ENCODE measurements around the gene SSB. TPM values are rescaled to one million over a fixed set of nuclear protein-coding genes. Genes with fewer than 3 reads are reported as not detected.
A peak's percentile ranks its signal among the peaks of the same experiment; 100 is the strongest.
"Not testable (repeated sequence)": the region's sequence is repeated elsewhere in the genome, so short reads cannot be mapped to it uniquely, and the experiment has no call there.

The SSB gene
- polyA plus RNA-seq, 6 donors from 2014 or later = 54.4 to 133 (median 100) TPM

GRCh38 chr2:169797601-169798000 lies 1.1 kb upstream of the SSB start:
- Mint-ChIP-seq H3K4me1 (peaks cover 14 to 27% (median 15%) of the 10 kb centered on the region in 3 donors), H3K4me3 (peak overlapping the region in 7 of 8 donors; percentile 35 to 93 (median 74)), H3K9me3 (no peaks in the 10 kb centered on the region), H3K27ac (peak overlapping the region in 4 of 6 donors; percentile 22 to 94 (median 66)), H3K27me3 (peaks cover 0 to 6% (median 4%) of the 10 kb centered on the region in 3 donors), H3K36me3 (no peaks in the 10 kb centered on the region)
- DNase-seq (no peak), ATAC-seq (ENCODE audit: low read depth in 2 of 2) (no peak)

- Mint-ChIP-seq H3K4me1 (peaks cover 14 to 27% (median 15%) of the 10 kb centered on the region in 3 donors), H3K4me3 (peak overlapping the region; percentile 86 to 98 (median 92)), H3K9me3 (no peaks in the 10 kb centered on the region), H3K36me3 (no peaks in the 10 kb centered on the region), H3K27ac (peak overlapping the region; percentile 72 to 97 (median 94)), H3K27me3 (peaks cover 0 to 6% (median 4%) of the 10 kb centered on the region in 3 donors)
- DNase-seq = no peak
- no peak for ATAC-seq (ENCODE audit: low read depth in 2 of 2)
Observed at GRCh38 chr2:169798397-169798717, 314 bp upstream of the SSB start.

DNA sequence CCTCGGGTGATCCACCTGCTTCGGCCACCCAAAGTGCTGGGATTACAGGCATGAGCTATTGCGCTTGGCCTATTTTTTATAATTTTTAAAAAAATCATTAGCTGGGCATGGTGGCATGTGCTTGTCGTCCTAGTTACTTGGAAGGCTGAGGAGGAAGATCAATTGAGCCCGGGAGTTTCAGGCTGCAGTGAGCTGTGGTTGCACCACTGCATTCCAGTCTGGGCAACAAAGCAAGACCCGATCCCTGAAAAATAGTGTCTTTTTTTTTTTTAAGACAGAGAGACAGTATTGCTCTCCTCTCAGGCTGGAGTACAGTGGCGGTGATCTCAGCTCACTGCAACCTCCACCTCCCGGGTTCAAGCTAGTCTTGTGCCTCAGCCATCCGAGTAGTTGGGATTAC lies 4.8 kb downstream of the SSB start:
- Mint-ChIP-seq H3K9me3 (no peaks in the 10 kb centered on the region), H3K27me3 (no peaks in the 10 kb centered on the region), H3K4me1 (peaks cover 12 to 22% (median 14%) of the 10 kb centered on the region in 3 donors), H3K4me3 (no peak overlapping the region), H3K36me3 (peaks cover 0 to 9% of the 10 kb centered on the region in 2 donors), H3K27ac (peak overlapping the region in 1 of 6 donors; percentile 54)
- no peak for ATAC-seq (ENCODE audit: low read depth in 2 of 2)
- DNase-seq = no peak

DNA sequence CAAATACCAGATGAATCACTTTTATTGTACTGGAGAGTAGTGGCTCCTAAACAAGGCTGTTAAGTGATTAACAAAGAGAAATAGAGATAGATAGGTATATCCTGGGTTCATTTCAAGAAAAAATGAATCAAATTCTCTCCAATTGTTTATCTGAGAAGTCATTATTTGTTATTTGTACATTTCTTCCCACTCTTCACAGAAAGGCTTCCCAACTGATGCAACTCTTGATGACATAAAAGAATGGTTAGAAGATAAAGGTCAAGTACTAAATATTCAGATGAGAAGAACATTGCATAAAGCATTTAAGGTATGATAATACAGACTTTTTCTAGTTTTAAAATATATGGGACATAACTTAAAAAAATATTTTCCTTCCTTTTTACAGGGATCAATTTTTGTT lies 7.9 kb downstream of the SSB start:
- H3K27ac Mint-ChIP-seq = no peak overlapping the region

GRCh38 chr2:169808221-169808620 lies 9.6 kb downstream of the SSB start:
- no peak for ATAC-seq (ENCODE audit: low read depth in 2 of 2)
- Mint-ChIP-seq H3K9me3 (no peaks in the 10 kb centered on the region), H3K4me3 (no peak overlapping the region), H3K27ac (peak overlapping the region in 1 of 6 donors; percentile 18), H3K4me1 (no peaks in the 10 kb centered on the region), H3K27me3 (no peaks in the 10 kb centered on the region), H3K36me3 (peaks cover 19 to 22% of the 10 kb centered on the region in 2 donors)
- DNase-seq = no peak

More for the DNA sequence above, 7.9 kb downstream of the SSB start:
- Mint-ChIP-seq H3K36me3 (peaks cover 19 to 20% of the 10 kb centered on the region in 2 donors), H3K9me3 (no peaks in the 10 kb centered on the region), H3K27me3 (no peaks in the 10 kb centered on the region), H3K4me1 (peaks cover 0 to 7% (median 0%) of the 10 kb centered on the region in 3 donors), H3K4me3 (no peak overlapping the region)
- DNase-seq (no peak), ATAC-seq (ENCODE audit: low read depth in 2 of 2) (no peak)

DNA sequence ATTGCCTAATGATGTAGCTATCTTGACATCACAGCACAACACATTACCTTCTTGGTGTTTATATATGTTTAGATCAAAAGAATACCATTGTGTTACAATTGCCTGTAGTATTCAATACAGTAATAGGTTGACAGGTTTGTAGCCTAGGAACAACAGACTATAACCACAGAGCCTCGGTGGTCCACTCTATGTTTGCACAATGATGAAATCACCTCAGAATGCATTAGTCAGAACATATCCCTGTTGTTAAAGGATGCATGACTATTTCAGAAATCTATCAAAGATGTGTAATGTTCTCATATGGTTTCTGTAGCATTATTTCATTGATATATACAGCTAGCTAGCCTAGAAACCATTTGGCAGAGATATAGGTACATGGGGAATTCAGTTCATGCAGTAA lies 17.2 kb downstream of the SSB start:
- H3K9me3 Mint-ChIP-seq = peaks cover 0 to 8% (median 0%) of the 10 kb centered on the region in 7 donors
- H3K4me3 Mint-ChIP-seq = no peak overlapping the region
- DNase-seq (no peak), ATAC-seq (ENCODE audit: low read depth in 2 of 2) (no peak)
- H3K27me3 Mint-ChIP-seq = no peaks in the 10 kb centered on the region
- H3K4me1 Mint-ChIP-seq = peaks cover 0 to 7% (median 6%) of the 10 kb centered on the region in 3 donors
- peaks cover 8 to 13% of the 10 kb centered on the region in 2 donors for H3K36me3 Mint-ChIP-seq
- no peak overlapping the region for H3K27ac Mint-ChIP-seq

DNA sequence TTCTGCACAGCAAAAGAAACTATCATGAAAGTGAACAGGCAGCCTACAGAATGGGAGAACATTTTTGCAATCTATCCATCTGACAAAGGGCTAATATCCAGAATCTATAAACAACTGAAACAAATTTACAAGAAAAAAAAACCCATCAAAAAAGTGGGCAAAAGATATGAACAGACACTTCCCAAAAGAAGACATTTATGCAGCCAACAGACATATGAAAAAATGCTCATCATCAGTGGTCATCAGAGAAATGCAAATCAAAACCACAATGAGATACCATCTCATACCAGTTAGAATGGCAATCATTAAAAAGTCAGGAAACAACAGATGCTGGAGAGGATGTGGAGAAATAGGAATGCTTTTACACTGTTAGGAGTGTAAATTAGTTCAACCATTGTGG lies 18.3 kb downstream of the SSB start:
- not testable (repeated sequence) for DNase-seq; H3K27ac Mint-ChIP-seq; ATAC-seq (ENCODE audit: low read depth in 2 of 2); H3K9me3 Mint-ChIP-seq; H3K36me3 Mint-ChIP-seq; H3K27me3 Mint-ChIP-seq; H3K4me3 Mint-ChIP-seq
- peaks cover 5 to 17% (median 14%) of the 10 kb centered on the region in 3 donors for H3K4me1 Mint-ChIP-seq

DNA sequence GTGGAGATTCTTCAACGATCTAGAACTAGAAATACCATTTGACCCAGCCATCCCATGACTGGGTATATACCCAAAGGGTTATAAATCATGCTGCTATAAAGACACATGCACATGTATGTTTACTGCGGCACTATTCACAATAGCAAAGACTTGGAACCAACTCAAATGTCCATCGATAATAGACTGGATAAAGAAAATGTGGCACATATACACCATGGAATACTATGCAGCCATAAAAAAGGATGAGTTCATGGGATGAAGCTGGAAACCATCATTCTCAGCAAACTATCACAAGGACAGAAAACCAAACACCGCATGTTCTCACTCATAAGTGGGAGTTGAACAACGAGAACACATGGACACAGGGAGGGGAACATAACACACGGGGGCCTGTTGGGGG lies 18.7 kb downstream of the SSB start:
- not testable (repeated sequence) for DNase-seq; H3K27ac Mint-ChIP-seq; H3K36me3 Mint-ChIP-seq; H3K4me3 Mint-ChIP-seq; H3K27me3 Mint-ChIP-seq; ATAC-seq (ENCODE audit: low read depth in 2 of 2); H3K9me3 Mint-ChIP-seq
- peaks cover 5 to 18% (median 18%) of the 10 kb centered on the region in 3 donors for H3K4me1 Mint-ChIP-seq

DNA sequence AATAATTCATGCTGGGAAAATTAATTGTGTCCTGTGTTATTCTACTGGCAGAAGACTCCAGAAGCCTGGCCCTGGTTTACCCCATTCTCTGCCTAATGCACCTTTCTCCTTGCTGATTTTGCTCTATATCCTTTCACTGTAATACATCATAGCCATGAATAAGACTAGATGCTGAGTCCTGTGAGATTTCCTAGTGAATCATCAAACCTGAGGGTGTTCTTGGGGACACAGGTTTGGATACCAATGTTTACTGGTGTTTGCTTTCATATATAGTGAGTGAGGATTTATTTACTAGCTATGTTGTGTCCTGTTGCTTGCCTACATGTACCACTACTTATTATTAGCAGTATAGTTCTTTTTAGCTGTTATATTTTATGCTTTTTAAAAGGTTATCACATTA lies 19.6 kb downstream of the SSB start:
- no peak overlapping the region for H3K27ac Mint-ChIP-seq
- no peak overlapping the region for H3K4me3 Mint-ChIP-seq
- peaks cover 9 to 27% (median 25%) of the 10 kb centered on the region in 3 donors for H3K4me1 Mint-ChIP-seq
- DNase-seq (no peak), ATAC-seq (ENCODE audit: low read depth in 2 of 2) (no peak)
- no peaks in the 10 kb centered on the region for H3K27me3 Mint-ChIP-seq
- H3K36me3 Mint-ChIP-seq = peaks cover 0 to 4% of the 10 kb centered on the region in 2 donors
- peaks cover 0 to 8% (median 0%) of the 10 kb centered on the region in 7 donors for H3K9me3 Mint-ChIP-seq

DNA sequence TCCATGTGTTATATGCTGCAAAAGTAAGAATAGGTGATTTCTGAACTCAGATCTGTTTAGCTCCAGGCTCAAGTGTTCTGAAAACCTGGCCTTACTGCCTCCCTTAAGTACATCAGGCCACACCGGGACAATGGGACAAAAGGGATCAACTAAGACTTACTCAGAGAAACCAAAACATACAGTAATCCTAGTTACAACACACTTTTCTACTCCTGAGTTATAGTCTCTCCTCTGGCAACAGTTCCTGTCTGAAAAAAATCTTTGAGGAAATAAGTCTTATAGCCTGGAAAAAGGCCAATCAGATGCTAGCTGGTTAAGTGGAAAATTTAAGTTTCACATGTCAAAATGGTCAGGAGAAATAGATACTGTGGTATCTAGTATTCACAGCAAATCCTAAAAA lies 20.4 kb downstream of the SSB start:
- Mint-ChIP-seq H3K4me3 (no peak overlapping the region), H3K27ac (peak overlapping the region in 3 of 6 donors; percentile 10 to 89 (median 64)), H3K27me3 (no peaks in the 10 kb centered on the region), H3K4me1 (peaks cover 14 to 35% (median 34%) of the 10 kb centered on the region in 3 donors), H3K36me3 (peaks cover 0 to 4% of the 10 kb centered on the region in 2 donors), H3K9me3 (peaks cover 0 to 8% (median 0%) of the 10 kb centered on the region in 7 donors)
- DNase-seq = no peak
- ATAC-seq (ENCODE audit: low read depth in 2 of 2) = no peak

- not testable (repeated sequence) for ATAC-seq (ENCODE audit: low read depth in 2 of 2); DNase-seq; H3K9me3 Mint-ChIP-seq; H3K27ac Mint-ChIP-seq; H3K27me3 Mint-ChIP-seq; H3K36me3 Mint-ChIP-seq
- peaks cover 19 to 41% (median 41%) of the 10 kb centered on the region in 3 donors for H3K4me1 Mint-ChIP-seq
- H3K4me3 Mint-ChIP-seq = peak overlapping the region in 1 of 8 donors; percentile 27
Observed at GRCh38 chr2:169820101-169820500, 21.4 kb downstream of the SSB start.

GRCh38 chr2:169822036-169822435 lies 23.4 kb downstream of the SSB start:
- Mint-ChIP-seq H3K36me3 (peaks cover 0 to 3% of the 10 kb centered on the region in 2 donors), H3K9me3 (peaks cover 0 to 4% (median 0%) of the 10 kb centered on the region in 7 donors), H3K27ac (no peak overlapping the region), H3K4me1 (peaks cover 24 to 47% (median 39%) of the 10 kb centered on the region in 3 donors), H3K4me3 (peak overlapping the region in 1 of 8 donors; percentile 20), H3K27me3 (no peaks in the 10 kb centered on the region)
- DNase-seq (no peak), ATAC-seq (ENCODE audit: low read depth in 2 of 2) (no peak)

- no peaks in the 10 kb centered on the region for H3K36me3 Mint-ChIP-seq
- no peak overlapping the region for H3K27ac Mint-ChIP-seq
- DNase-seq (no peak), ATAC-seq (ENCODE audit: low read depth in 2 of 2) (no peak)
- peak overlapping the region; percentile 15 to 89 (median 71) for H3K4me3 Mint-ChIP-seq
- no peaks in the 10 kb centered on the region for H3K9me3 Mint-ChIP-seq
- peaks cover 24 to 52% (median 44%) of the 10 kb centered on the region in 3 donors for H3K4me1 Mint-ChIP-seq
- no peaks in the 10 kb centered on the region for H3K27me3 Mint-ChIP-seq
Observed at GRCh38 chr2:169822785-169823392, 24.2 kb downstream of the SSB start.

GRCh38 chr2:169823996-169824372 lies 25.3 kb downstream of the SSB start:
- peak overlapping the region; percentile 87 to 97 (median 95) for H3K4me3 Mint-ChIP-seq
- H3K9me3 Mint-ChIP-seq = no peaks in the 10 kb centered on the region
- H3K27ac Mint-ChIP-seq = peak overlapping the region in 4 of 6 donors; percentile 76 to 93 (median 84)
- peaks cover 35 to 59% (median 55%) of the 10 kb centered on the region in 3 donors for H3K4me1 Mint-ChIP-seq
- no peak for DNase-seq
- ATAC-seq (ENCODE audit: low read depth in 2 of 2) = no peak
- H3K27me3 Mint-ChIP-seq = no peaks in the 10 kb centered on the region
- H3K36me3 Mint-ChIP-seq = no peaks in the 10 kb centered on the region
